ENCODE measurements around the gene RECK. TPM values are rescaled to one million over a fixed set of nuclear protein-coding genes. Genes with fewer than 3 reads are reported as not detected.
A peak's percentile ranks its signal among the peaks of the same experiment; 100 is the strongest.

The RECK gene
- total RNA-seq, 1 experiment from 2014 or later = 12.9 TPM

DNA sequence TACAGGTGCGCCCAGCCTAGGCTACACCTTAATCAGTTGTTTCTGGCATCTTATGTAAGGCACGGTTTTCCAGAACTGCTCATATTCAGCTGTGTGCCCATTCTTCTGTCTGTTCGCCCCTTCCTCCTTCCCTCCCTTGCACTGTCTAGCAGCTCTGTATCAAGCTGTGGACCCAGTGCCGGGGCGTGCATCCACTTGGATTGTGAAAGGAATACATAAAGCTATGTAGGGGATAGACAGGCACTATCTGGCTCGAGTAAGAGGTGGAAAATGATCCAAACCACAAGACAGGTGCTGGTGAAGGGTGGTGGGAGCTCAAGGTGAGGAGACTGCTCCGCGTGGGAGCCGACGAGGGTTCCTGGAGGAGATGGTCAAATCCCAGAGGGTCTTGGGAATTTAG lies 101.8 kb downstream of the RECK start:
- DNase-seq (ENCODE audit: low read depth) = no peak

DNA sequence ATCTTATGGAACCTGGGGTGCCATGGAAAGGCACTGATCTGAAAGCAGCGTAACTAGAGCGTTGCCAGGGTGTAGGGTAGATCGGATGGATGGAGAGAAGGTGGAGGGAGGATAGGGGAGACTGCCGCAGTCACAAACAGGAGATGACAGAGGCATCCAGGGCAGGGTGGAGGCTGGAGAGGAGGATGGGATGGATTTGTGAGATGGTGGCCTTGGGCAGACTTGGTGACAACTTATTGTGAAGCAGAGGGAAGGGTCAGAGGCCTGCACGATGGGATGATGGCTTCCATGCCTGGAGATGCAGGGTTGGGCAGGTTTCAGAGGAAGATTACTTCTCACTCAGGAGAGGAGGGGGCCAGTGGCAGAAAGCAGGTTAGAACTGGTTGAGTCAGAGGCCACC lies 102.2 kb downstream of the RECK start:
- DNase-seq (ENCODE audit: low read depth) = no peak

DNA sequence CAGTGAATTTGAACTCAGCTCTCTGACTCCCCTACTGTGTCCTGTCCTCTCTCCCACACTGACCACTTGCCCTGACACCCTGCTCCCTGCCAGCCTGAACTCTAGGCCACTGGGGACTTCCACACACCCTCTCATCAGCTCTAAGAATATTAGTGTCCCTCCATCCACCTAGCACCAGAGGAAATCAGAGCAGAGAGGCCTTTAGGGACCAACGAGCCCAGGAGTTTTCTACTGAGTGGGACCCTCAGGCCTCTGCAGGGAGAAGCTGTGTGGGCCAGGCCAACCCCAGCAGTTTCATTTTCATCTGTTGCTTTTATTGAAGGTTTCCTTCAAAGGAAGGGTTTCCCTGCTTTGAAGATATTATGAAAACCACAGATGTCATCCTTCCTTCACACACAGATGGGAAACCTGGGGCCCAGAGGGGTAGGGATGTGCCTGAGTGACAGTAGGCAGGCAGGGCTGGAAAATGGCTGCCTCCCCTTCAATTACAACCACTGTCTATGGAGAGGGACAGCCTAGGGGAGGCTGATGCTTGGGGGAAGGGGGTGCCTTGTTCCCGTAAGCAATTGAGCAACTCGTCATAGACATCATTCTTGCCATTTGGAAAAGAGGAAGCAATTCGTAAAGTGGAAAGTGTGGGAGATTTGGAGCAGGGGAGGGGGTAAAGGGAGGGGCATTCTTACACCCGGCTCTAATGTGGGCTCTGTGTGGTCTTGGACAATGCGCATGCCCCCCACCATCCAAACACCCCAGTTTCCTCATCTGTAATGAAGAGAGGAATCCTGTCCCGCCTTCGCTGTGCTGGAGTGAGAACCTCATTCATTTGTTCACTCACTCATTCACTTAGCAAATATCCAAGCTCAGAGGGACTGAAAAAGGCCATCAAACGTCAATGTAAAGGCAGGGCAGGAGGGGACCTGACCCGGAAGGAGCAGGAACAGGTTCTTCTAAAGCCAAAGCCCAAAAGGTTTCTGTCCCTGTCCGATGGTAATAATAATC lies 103.7 kb downstream of the RECK start:
- no peak for DNase-seq (ENCODE audit: low read depth)

DNA sequence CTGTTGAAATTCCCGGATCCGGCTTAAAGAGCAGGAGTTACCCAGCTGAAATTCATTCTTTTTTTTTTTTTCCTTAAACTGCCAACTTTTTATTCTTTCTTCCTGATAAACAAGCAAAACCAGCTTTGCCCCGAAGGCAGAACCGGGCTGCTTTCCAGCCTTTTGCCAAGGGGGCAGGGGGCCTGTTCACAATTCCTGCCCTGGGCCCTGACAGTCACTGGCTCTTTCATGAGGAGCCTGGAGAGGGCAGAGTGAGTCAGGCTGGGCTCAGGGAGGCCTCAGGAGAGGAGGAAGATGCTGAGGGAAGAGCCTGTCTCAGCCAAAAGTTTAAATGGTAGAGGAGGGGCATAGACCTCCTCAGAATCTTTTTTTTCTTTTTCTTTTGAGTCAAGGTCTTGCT lies 104.6 kb downstream of the RECK start:
- peak; percentile 43 for DNase-seq (ENCODE audit: low read depth)

DNA sequence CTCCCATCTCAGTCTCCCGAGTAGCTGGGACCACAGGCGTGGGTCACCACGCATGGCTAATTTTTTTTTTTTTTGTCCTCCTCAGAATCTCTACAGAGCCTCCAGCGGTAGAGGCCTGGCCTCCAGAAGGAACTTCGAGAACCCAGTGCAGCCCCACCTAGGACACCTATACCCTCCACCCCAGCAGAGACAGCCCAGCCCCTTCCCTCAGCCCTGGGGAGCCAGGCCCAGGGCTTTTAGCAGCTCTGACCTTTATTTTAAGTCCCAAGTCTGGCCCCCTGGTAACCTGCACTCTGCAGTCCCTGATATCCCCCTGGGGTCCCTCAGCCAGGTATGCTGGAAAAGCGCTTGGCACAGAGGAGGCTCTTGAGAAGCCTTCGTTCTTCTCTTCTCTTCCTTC lies 105.0 kb downstream of the RECK start:
- no peak for DNase-seq (ENCODE audit: low read depth)

DNA sequence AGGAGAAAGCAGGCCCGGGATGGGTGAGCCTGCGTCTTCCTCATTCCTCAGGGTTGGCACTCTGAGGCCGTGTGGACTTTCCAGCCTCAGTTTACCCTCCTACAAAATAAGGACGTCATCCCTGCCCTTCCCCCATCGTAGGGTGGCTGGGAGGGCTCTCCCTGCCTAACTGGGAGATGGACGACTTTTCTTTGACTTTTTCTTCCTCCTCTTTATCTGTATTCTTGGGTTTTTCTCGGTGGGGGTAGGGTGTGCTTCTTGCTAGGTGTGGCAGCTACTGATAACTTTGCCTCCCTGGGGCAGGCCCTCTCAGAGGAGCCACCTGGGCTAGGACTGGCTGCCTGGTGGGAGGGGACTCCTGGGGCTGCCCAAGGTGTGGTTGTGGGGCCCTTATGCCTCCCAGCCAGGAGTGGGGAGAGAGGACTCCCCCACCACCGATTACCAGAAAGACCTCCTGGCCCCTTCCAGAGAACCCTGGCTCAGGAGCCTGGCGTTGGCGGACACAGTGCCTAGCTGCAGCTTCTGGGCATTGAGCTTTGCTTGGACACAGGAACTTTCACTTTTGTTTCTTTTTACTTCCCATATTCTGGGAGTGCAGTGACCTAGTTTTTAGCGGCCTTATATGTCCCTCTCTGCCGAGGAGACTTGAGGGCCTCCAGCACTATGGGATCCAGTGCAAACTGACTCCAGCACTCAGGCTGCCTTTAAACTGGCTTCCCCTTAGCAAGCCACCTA lies 106.0 kb downstream of the RECK start:
- peak; percentile 16 for DNase-seq (ENCODE audit: low read depth)

DNA sequence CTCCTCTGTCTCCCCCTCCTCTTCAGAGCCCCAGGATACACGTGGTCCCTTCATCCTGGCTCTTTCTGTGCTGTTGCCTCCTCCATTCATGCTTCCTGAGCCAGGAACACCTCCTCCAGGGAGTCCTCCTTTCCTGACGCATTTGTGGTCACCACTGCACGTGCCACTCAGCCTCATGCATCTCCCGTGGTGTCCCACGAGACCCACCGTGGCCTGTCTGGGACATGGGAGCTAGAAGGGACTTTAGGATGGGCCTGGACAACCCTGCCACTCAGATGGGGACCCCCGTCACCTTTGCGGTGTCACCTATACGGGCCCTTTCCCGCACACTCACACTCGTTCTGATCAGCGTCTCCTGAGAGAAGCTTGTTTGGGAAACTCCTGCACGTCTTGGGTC lies 106.5 kb downstream of the RECK start:
- no peak for DNase-seq (ENCODE audit: low read depth)

DNA sequence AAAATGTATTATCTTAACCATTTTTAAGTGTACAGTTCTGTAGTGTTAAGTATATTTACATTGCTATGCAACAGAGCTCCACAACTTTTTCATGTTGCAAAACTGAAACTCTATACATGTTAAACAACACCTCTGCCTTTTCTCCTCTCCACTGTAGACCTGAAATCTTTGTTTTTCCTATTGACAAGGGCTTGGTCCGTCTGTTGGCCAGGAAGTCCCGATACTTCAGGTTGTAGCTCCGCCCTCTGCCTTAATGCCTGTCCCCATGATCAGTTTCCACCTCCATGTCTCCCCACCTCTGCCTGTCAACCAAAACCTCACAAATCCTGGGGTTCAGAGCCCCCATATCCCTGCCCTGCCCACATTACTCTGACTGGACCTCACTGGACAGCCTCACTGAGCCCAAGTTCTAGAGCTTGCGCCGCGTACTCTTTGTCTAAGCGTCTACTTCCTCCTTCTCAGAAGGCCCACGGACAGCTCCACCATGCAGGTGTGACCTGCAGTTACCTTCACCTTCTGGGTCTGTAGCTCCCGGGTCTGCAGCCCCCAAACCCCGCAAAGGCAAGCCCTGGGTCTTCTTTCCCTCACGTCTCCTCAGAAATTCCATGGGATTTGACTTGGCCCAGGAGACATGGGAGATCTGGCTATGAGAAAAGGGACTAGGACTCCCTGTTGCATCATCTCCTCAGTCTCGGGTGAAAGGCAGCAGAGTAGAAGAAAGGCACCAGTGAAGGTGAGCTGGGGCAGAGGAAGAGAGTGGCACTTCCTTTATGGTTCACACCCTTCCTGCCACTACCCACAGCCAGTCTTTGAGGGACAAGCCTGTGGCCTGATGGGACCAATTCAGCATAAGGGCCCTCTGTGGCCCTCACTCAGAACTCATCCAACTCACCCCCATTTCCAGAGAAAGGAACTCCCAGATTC lies 107.9 kb downstream of the RECK start:
- no peak for DNase-seq (ENCODE audit: low read depth)

DNA sequence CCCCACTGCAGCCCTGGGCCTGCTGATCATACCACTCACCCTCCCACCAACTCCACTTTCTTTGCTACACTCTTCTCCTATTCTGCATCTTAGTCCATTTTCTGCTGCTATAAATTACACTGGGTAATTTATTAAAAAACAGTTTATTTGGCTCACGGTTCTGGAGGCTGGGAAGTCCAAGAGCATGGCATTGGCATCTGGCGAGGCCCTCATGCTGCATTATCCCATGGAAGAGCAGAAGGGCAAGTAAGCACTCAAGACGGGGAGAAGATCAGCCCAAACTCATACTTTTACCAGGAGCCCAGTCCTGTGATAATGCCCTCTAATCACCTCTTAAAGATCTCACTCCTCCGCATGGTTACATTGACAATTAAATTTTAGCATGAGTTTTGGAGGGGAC lies 109.3 kb downstream of the RECK start:
- DNase-seq (ENCODE audit: low read depth) = no peak

DNA sequence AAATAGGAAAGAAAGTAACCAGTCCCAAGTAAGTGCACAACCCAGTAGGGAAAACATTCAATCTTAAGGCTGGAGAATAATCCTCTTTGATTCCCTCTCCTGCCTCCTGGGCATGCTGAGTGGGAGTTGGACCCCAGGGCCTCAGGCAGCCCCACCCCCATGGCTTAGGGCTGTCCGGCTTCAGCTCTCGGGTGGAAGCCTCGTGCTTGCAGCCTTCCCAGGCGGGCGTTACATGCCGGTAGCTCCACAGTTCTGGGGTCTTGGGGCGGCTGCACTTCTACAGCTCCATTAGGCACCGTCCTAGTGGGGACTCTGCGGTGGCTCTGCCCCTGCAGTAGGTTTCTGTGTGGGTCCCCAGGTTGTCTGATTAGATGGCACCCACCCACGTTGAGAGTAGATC lies 109.9 kb downstream of the RECK start:
- no peak for DNase-seq (ENCODE audit: low read depth)

DNA sequence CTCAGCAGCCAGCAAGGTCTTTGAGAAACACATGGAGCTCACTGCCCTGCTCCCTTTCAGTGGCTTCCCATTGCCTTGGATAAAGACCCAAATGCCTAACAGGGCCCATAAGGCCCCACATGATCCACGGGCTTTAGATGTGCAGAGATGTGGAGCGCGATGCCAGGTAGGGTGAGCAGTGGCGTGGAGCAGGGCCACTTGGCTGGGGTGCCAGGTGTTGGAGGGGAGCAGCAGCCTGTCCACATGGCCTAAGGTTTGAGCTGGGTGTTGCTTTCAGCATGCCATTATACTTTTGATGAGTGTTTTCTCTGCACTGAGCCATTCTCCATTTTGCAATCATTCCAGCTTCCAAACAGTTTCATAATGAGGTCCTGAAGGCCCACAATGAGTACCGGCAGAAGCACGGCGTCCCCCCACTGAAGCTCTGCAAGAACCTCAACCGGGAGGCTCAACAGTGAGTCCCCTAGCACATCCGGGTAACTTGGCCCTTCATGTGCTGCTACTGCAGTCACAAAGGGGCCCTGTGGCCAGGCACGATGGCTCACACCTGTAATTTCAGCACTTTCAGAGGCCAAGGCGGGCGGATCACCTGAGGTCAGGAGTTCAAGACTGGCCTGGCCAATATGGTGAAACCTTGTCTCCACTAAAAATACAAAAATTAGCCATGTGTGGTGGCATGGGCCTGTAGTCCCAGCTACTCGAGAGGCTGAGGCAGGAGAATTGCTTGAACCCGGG lies 110.9 kb downstream of the RECK start:
- no peak for DNase-seq (ENCODE audit: low read depth)

DNA sequence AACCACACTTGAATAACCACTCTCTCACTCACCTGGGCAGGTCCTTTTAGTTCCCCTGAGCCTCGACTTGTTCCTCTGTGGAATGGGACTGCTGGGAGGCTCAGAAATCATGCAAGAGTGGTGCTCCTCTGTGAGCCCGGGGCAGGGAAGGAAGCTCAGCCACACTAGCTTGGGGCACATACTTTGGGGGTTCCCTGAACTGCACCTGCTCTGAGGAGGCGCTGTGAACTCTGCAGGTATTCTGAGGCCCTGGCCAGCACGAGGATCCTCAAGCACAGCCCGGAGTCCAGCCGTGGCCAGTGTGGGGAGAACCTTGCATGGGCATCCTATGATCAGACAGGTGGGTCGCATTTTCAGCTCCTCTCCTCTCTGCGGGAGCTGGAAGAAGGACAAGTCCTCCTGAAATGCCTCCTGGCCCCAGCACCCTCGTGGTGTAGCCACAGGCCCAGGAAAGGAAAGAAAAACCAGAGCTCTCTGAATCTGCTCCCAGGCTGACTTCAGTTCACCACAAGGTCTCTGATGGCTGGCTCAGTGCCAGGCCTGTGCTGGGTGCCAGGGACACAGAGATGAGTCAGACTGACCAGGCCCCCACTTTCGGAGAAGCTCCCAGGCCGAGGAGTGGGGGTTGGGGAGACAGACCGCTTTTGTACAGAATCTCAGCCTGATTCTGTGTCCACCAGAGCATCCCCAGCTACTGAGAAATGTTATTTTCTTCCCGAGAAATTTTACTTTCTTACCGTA lies 111.8 kb downstream of the RECK start:
- DNase-seq (ENCODE audit: low read depth) = peak; percentile 98

DNA sequence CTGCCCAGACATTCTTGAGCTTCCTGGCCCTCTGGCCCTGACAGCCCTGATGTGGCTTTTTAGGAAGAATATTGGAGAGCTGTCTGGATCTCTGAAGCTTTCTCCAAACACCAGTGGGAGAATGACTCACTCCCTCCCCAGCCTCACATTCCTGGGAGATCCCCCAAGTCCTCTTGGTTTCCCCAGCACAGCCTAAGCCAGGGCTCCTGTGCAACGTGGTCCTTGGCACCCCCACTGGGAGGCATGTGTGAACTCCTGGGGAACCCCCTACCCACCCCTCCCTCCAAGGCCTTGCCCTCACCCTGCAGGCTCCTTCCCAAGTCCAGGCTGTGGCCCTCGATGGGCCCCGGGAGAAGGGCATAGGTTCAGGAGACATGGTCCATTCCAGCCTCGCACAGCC lies 112.5 kb downstream of the RECK start:
- DNase-seq (ENCODE audit: low read depth) = peak; percentile 83

DNA sequence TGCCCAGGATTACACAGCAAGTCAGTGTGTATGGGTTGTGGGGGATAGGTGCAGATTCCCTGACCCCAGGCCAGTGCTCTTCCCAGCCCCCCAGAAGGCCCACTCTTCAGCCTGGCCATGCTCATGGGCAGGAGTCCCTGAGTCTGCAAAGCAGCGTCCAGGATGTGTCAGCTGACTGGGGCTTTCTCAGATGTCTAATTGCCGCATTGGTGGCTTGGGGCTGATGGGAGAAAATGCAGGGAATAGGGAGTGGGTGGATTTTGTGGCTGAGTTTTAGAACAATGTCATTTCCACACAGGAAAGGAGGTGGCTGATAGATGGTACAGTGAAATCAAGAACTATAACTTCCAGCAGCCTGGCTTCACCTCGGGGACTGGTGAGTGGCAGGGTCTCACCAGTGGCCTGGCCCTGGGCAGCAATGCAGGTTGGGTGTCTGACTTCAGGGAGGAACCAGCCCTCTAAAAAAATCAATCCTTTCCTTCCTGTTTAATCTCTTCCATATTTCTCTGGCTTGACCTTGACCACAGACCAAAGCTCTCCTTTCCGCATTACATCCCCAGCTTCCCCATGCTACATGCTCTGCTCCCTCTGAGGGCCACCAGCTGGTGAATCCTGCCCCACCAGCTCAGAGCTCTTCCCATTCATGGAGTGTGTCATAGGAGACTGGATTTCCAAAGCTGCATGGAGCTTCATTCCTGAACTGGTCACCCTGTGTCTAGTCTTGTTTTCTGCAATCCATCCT lies 114.0 kb downstream of the RECK start:
- peak; percentile 35 for DNase-seq (ENCODE audit: low read depth)

DNA sequence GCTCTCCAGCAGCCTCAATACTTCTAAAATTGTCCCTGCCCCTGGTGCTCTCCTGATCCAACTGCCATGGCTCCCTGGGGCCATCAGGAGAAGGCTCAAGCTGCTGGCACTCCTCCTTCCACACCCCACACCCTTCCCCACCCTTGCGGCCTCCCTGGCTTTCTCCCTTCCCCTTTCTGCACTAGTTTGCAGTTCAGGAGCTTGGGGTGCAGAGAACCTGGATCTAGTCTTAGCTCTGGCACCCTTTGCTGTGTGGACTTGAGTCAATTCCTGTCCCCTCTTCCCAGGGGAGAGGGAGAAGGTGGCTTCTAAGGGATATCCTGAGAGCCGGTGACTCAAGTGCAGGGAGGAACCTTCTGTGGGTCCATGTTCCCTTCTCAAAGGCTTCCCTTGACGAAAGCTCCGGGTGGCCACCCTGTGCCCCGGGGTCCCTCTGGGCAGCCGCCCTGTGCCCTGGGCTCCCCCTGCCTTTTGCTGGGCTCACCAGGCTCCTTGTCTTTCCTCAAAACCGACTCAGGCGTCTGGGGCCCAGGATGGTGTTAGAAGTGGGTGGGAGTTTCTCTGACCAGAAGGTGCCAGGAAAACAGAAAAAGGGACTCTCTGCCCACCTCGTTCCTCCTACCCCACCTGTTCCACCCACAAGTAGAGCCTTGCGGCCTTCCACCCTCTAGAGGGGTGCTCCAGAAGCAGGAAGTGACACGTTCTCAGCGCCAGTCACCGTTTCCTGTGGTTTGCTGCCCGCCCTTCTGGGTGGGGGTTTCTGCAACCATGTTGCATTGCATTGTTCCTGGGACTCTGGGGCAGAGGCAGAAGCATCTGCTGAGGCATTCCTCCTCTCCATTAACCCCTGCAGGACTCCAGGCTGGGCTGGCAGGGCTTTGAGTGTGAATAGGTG lies 114.8 kb downstream of the RECK start:
- DNase-seq (ENCODE audit: low read depth) = peak; percentile 68

DNA sequence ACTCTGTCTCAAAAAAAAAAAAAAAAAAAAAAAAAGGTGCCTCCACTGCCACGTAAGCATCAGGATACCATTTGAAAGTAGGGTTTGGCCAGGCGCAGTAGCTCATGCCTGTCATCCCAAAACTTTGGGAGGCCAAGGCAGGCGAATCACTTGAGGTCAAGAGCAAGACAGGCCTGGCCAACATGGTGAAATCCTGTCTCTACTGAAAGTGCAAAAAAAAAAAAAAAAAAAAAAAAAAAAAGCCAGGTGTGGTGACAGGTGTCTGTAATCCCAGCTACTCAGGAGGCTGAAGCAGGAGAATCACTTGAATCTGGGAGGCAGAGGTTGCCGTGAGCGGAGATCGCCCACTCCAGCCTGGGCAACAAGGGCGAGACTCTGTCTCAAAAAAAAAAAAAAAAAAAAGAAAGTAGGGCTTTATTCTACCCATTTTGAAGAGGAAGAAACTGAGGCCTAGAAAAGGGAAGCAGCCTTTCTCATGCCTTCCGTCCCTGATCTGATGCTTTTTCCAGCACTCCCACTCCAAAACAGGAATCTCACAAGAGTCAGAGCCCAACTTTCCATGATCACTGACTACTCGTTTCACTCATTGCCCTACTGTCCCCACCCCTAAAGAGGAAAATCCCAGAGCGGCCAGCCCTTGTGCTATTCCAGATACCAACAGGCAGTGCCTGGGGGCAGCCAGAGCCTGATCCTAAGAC lies 116.2 kb downstream of the RECK start:
- DNase-seq (ENCODE audit: low read depth) = no peak

DNA sequence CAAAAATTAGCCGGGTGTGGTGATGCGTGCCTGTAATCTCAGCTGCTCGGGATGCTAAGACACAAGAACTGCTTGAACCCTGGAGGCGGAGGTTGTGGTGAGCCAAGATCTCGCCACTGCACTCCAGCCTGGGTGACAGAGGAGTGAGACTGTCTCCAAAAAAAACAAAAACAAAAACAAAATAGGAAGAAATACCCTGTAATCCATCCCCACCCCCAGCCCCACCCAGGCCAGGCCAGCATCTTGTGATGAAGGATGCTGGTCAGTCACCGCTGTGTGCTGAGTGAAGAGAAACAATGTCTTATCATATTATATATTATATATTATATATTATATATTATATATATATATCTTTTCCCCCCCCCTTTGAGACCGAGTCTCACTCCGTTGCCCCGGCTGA lies 117.0 kb downstream of the RECK start:
- DNase-seq (ENCODE audit: low read depth) = no peak

DNA sequence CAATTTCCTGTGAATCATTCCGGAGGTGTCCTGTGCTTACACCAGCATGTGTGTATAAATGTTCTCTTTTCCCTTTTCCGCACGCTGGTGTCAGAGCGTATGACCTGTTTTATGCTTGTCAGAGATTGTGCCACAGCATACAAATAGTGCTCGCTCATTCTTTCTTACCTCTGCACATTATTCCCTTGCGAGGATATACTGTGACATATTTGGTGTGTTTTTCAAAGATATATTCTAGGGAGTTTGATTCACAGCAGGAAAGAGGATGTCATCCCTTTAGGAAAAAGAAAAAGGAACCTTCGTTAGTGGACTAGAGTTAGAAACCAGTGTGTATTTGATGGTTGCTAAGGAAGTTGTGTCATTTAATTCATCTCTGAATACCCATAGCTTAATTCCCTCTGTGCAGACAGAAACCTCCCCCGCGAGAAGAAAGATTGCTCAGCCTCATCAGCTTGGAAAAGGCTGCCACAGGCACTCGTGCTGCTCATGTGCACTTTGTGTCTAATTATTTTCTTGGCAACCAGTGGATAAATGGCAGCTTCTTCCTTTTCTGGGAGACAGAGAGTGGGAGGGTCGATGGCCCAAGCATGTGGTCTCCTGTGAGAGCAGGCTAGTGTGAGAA lies 117.7 kb downstream of the RECK start:
- peak; percentile 78 for DNase-seq (ENCODE audit: low read depth)

Data from RPMI7951 (cell line).